Natural killer cell (primary cell): ENCODE results near the gene PHTF1. TPM values are rescaled to one million over a fixed set of nuclear protein-coding genes. Genes with fewer than 3 reads are reported as not detected.
A peak's percentile ranks its signal among the peaks of the same experiment; 100 is the strongest.
"Not testable (repeated sequence)": the region's sequence is repeated elsewhere in the genome, so short reads cannot be mapped to it uniquely, and the experiment has no call there.

Source experiments
- ATAC-seq, 3 donors: fragments of 150-1000 bp in 2 of 3; fragments of 200-7000 bp in 1 of 3; cut with Tn5 transposase; 1 replicate in 1 of 3; 2 replicates in 2 of 3; pipeline ENCODE4 v1.10.0; 2021; ENCODE audit warnings: mild to moderate bottlenecking in 2 of 3, moderate library complexity in 2 of 3
- DNase-seq, 2 donors: peaks; one replicate each; pipeline versions ENCODE4 v3.0.0 to v3.0.0-alpha.2; 2013 to 2021; ENCODE audit warnings: mixed read lengths in 1 of 2
- H3K27ac ChIP-seq: one replicate; pipeline ENCODE4 v1.5.1; 2013; ENCODE audit warnings: mild to moderate bottlenecking, low read length
- H3K27me3 ChIP-seq: one replicate; pipeline ENCODE4 v1.6.1; 2013; ENCODE audit warnings: low read length; ENCODE audit not compliant: control insufficient read depth, insufficient read depth
- H3K36me3 ChIP-seq: one replicate; pipeline ENCODE4 v1.6.1; 2013; ENCODE audit warnings: low read length; ENCODE audit not compliant: control insufficient read depth, insufficient read depth
- H3K4me1 ChIP-seq: one replicate; pipeline ENCODE4 v1.6.1; 2013; ENCODE audit warnings: low read length; ENCODE audit not compliant: control insufficient read depth, insufficient read depth
- H3K4me3 ChIP-seq: one replicate; pipeline ENCODE4 v1.5.1; 2013; ENCODE audit warnings: low read length
- H3K9me3 ChIP-seq: one replicate; pipeline ENCODE4 v1.6.1; 2013; ENCODE audit warnings: low read length; ENCODE audit not compliant: control insufficient read depth, insufficient read depth
- H3K27ac Mint-ChIP-seq, 2 donors: one replicate each; pipeline ENCODE4 v1.8.0; 2022; ENCODE audit warnings: mild to moderate bottlenecking in 2 of 2, mixed read lengths in 2 of 2, moderate library complexity in 1 of 2
- H3K27me3 Mint-ChIP-seq, 2 donors: one replicate each; pipeline ENCODE4 v1.8.0; 2022; ENCODE audit warnings: low read depth in 2 of 2, mixed read lengths in 2 of 2
- H3K36me3 Mint-ChIP-seq: one replicate; pipeline ENCODE4 v1.8.0; 2022; ENCODE audit warnings: mixed read lengths
- H3K4me1 Mint-ChIP-seq, 2 donors: one replicate each; pipeline ENCODE4 v1.8.0; 2022; ENCODE audit warnings: mixed read lengths in 2 of 2
- H3K4me3 Mint-ChIP-seq: one replicate; pipeline ENCODE4 v1.8.0; 2022; ENCODE audit warnings: mild to moderate bottlenecking, moderate library complexity, mixed read lengths
- H3K9me3 Mint-ChIP-seq, 2 donors: one replicate each; pipeline ENCODE4 v1.8.0; 2022; ENCODE audit warnings: mixed read lengths in 2 of 2
- WGBS: methylation state at CpG from one replicate; pipeline ENCODE4 v1.1.7; 2013; ENCODE audit warnings: missing lambda C conversion rate; ENCODE audit not compliant: insufficient coverage; 5-methylcytosine and 5-hydroxymethylcytosine counted together
- intact Hi-C: fragments of 100-400 bp; cut with micrococcal nuclease; formaldehyde crosslinking; loops from one replicate; pipeline ENCODE4 v1.14.2; 2022
- total RNA-seq, 4 donors: library from RNA; stranded (reverse); fragments of 120-200 nt in 1 of 4; gene quantifications; one replicate each; pipeline versions ENCODE4 v1.2.3 to v1.2.4, GENCODE V29; 2013 to 2022
- TF ChIP-seq, protein P1 (sequence below): fragments of 200-600 bp; IDR thresholded peaks from one replicate; pipeline ENCODE4 v1.8.0; 2022; ENCODE audit warnings: antibody characterized with exemption

PHTF1 gene
- total RNA-seq, 3 donors from 2014 or later (not counting 1 experiment from before 2014, with no cell fraction given), result 37.1 to 40.7 (median 40.6) TPM

DNA sequence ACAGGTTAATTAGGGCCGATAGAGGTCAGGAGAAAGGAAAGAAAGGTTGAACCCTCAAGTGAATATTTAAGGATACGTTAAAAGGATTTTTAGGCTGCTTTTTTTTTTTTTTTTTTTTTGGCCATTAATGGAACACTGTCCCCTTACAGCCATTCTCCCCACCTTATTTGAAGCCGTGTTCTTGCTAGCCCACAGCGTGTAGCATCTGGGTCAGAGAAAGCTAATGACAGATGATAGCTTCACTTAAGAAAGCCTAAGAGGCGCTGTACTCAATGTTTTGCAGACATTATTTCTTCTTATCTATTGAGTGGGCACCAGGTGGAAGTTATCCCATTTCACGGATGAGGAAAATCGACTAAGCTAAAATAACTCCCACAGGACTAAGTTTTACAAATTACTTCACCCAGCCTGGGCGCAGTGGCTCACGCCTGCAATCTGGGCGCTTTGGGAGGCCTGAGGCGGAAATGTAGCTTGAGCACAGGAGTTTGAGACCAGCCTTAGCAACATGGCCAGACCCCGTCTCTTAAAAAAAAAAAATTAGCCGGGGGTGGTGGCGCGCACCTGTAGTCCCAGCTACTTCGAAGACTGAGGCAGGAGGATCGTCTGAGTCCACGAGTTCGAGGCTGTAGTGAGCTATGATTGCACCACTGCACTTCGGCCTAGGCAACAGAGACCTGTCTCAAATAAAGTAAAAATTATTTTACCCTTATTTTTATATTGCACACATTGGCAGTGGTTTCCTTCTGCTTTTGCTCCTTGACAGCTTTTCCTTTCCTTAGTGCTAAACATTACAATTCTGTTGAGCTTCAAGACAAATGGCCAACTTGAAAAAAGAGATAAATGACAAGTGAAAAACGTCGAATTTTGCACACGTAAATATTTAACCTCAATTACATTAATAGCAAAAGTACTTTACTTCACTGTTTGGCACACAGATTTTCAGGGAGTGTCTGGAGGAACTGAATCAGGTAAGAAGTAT lies 1.1 kb upstream of the PHTF1 start:
- TF ChIP-seq, protein P1, sequence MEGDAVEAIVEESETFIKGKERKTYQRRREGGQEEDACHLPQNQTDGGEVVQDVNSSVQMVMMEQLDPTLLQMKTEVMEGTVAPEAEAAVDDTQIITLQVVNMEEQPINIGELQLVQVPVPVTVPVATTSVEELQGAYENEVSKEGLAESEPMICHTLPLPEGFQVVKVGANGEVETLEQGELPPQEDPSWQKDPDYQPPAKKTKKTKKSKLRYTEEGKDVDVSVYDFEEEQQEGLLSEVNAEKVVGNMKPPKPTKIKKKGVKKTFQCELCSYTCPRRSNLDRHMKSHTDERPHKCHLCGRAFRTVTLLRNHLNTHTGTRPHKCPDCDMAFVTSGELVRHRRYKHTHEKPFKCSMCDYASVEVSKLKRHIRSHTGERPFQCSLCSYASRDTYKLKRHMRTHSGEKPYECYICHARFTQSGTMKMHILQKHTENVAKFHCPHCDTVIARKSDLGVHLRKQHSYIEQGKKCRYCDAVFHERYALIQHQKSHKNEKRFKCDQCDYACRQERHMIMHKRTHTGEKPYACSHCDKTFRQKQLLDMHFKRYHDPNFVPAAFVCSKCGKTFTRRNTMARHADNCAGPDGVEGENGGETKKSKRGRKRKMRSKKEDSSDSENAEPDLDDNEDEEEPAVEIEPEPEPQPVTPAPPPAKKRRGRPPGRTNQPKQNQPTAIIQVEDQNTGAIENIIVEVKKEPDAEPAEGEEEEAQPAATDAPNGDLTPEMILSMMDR, result no peak
- peaks cover 7% of the 10 kb centered on the region for H3K36me3 Mint-ChIP-seq
- peak overlapping the region; percentile 92 to 98 for H3K27ac Mint-ChIP-seq
- peak overlapping the region; percentile 98 for H3K4me3 ChIP-seq
- intact Hi-C loops, result loop anchor here (10.0 kb wide), 1 partner anchor 686 kb away; the partner anchor contains the start of gene LRIG2
- peaks cover 14% of the 10 kb centered on the region for H3K36me3 ChIP-seq
- H3K9me3 Mint-ChIP-seq, result no peaks in the 10 kb centered on the region
- peaks cover 40 to 42% of the 10 kb centered on the region in 2 donors for H3K4me1 Mint-ChIP-seq
- no peaks in the 10 kb centered on the region for H3K9me3 ChIP-seq
- peak in 1 of 2 donors; percentile 13 for DNase-seq
- no peak for ATAC-seq
- no peaks in the 10 kb centered on the region for H3K27me3 ChIP-seq
- H3K4me3 Mint-ChIP-seq, result peak overlapping the region; percentile 97
- peak overlapping the region; percentile 83 for H3K27ac ChIP-seq
- H3K4me1 ChIP-seq, result peaks cover 8% of the 10 kb centered on the region
- H3K27me3 Mint-ChIP-seq, result no peaks in the 10 kb centered on the region
- WGBS, result 65% methylated on average over 20 of the region's 23 CpGs

DNA sequence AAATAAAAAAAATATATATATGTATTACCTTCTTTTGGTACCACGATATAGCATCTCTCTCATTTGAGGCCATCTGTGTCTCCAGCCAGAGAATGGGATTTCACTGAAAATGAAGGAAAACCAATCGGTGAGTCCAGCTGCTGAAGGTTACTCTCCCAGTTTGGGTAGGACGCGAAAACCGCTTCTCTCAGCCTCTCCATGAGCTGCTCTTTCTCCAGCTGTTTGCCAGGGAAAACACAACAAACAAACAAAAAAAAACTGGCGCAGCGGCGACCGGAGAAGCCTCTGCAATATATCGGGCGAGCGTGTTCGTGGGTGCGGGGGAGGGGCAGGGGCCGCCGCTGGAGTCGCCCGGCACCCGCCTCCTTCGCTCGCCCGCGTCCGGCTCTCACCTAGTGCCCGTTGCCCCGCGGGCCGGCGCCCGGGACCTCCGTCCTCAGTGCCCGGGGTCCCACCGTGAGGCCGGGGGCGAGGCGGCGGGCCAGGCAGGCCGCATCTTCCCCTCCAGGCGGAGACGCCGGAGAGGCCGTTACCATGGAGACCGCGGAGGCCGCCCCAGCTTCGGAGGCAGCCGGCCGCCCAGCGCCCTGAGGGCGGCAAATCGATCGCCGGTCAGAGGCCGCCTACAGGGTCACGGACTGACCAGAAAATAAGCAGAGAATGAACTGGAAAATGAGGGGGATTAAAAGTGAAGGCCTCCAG lies 504 bp downstream of the PHTF1 start:
- Mint-ChIP-seq H3K9me3 (no peaks in the 10 kb centered on the region), H3K36me3 (peaks cover 7% of the 10 kb centered on the region), H3K4me1 (peaks cover 44% of the 10 kb centered on the region in 2 donors), H3K4me3 (peak overlapping the region; percentile 97), H3K27ac (peak overlapping the region; percentile 92 to 98), H3K27me3 (no peaks in the 10 kb centered on the region)
- peak; percentile 44 to 58 (median 57) for ATAC-seq
- peak overlapping the region; percentile 98 for H3K4me3 ChIP-seq
- H3K27me3 ChIP-seq, result no peaks in the 10 kb centered on the region
- H3K4me1 ChIP-seq, result peaks cover 8% of the 10 kb centered on the region
- peak; percentile 53 to 77 for DNase-seq
- H3K27ac ChIP-seq, result peak overlapping the region; percentile 83
- H3K9me3 ChIP-seq, result no peaks in the 10 kb centered on the region
- intact Hi-C loops, result loop anchor here (1.0 to 2.0 kb wide), 3 partner anchors 22 to 146 kb away; partner anchors contain the start of genes AP4B1, DCLRE1B and RSBN1
- H3K36me3 ChIP-seq, result peaks cover 2% of the 10 kb centered on the region
- under 1% methylated on average over 55 of the region's 55 CpGs for WGBS
- TF ChIP-seq, protein P1, result no peak

DNA sequence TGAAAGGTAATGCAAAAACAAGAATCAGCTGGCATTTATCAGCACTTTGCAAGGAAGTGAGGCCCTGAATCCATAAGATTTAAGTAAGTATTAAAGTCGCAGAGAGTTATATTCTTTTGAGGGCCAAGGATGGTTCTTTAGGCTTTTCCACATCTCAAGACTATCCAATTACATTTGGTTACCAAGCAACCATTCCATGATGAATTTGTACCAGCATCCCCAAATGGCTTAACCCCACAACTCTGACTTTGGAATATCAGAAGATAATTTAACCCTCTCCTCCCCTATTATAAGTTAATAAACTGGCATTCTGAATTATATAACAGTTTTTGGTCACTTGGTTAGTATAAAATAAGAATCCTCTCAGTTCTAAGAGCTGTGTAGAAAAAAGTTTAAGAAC lies 2.8 kb downstream of the PHTF1 start:
- Histone ChIP-seq H3K27me3 (no peaks in the 10 kb centered on the region), H3K4me3 (no peak overlapping the region), H3K27ac (no peak overlapping the region), H3K4me1 (peaks cover 8% of the 10 kb centered on the region), H3K9me3 (no peaks in the 10 kb centered on the region), H3K36me3 (peaks cover 7% of the 10 kb centered on the region)
- H3K4me1 Mint-ChIP-seq, result peaks cover 44% of the 10 kb centered on the region in 2 donors
- no peak for ATAC-seq
- no peaks in the 10 kb centered on the region for H3K27me3 Mint-ChIP-seq
- H3K4me3 Mint-ChIP-seq, result peak overlapping the region; percentile 76
- TF ChIP-seq, protein P1, result no peak
- H3K27ac Mint-ChIP-seq, result peak overlapping the region; percentile 29 to 64
- 100% methylated on average over 1 of the region's 1 CpG for WGBS
- H3K36me3 Mint-ChIP-seq, result no peaks in the 10 kb centered on the region
- no peak for DNase-seq
- no peaks in the 10 kb centered on the region for H3K9me3 Mint-ChIP-seq
- intact Hi-C loops, result no loop called here

DNA sequence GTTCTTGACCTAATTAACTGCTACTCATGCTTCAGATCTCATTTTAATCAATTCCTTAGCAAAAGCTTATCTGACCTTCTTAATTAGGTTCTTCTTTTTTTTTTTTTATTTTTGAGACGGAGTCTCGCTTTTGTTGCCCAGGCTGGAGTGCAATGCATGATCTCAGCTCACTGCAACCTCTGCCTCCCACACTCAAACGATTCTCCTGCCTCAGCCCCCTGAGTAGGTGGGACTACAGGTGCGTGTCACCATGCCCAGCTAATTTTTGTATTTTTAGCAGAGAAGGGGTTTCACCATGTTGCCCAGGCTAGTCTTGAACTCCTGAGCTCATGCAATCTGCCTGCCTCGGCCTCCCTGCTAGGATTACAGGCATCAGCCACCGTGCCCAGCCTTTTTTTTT lies 6.0 kb downstream of the PHTF1 start:
- H3K4me3 ChIP-seq, H3K4me3 Mint-ChIP-seq, intact Hi-C loops, ATAC-seq, H3K27ac Mint-ChIP-seq, H3K27me3 ChIP-seq, DNase-seq, H3K4me1 ChIP-seq, H3K27me3 Mint-ChIP-seq, H3K36me3 Mint-ChIP-seq, H3K27ac ChIP-seq, H3K9me3 Mint-ChIP-seq, H3K9me3 ChIP-seq: not testable (repeated sequence)
- peaks cover 28 to 31% of the 10 kb centered on the region in 2 donors for H3K4me1 Mint-ChIP-seq
- WGBS, result 84% methylated on average over 6 of the region's 6 CpGs
- peaks cover 11% of the 10 kb centered on the region for H3K36me3 ChIP-seq
